IMR-90 (cell line): ENCODE measurements around the gene LPIN1. TPM values are rescaled to one million over a fixed set of nuclear protein-coding genes. Genes with fewer than 3 reads are reported as not detected.

Experiments
- ATAC-seq: fragments of 200-7000 bp; cut with Tn5 transposase; 2 replicates; pipeline ENCODE4 v1.9.1; 2020; ENCODE audit warnings: low read depth, mild to moderate bottlenecking, moderate library complexity
- BruUV-seq: library from RNA; stranded (reverse); fragments of 400-500 nt; replicated peaks from 2 replicates; lab custom pipeline; 2021; lab: Mats Ljungman, UMichigan
- CTCF ChIA-PET: fragments of 300-600 bp; formaldehyde crosslinking; extraction: SDS; loops from one replicate; lab custom pipeline; 2021; ENCODE audit warnings: antibody characterized with exemption; lab: Yijun Ruan, JAX
- POLR2A ChIA-PET: fragments of 300-600 bp; sonication (Branson Sonifier 250); formaldehyde crosslinking; loops from one replicate; lab custom pipeline; 2022; ENCODE audit warnings: antibody characterized with exemption; ENCODE audit not compliant: unreplicated experiment; lab: Charles Lee
- DNase-seq: peaks from one replicate; pipeline ENCODE4 v3.0.0; 2013
- H2AFZ ChIP-seq: replicated peaks from 2 replicates; pipeline ENCODE3; 2013; ENCODE audit warnings: low read length, mild to moderate bottlenecking; ENCODE audit not compliant: poor library complexity
- H2AK5ac ChIP-seq: 2 replicates; pipeline ENCODE4 v1.6.1; 2013; ENCODE audit warnings: low read depth, low read length, inconsistent platforms
- H2AK9ac ChIP-seq: replicated peaks from 2 replicates; pipeline ENCODE3; 2013; ENCODE audit warnings: mild to moderate bottlenecking, low read depth, low read length, moderate library complexity; ENCODE audit not compliant: poor library complexity
- H2BK120ac ChIP-seq: 2 replicates; pipeline ENCODE4 v1.6.1; 2013; ENCODE audit warnings: low read depth, low read length, inconsistent platforms
- H2BK15ac ChIP-seq: 3 replicates; pipeline ENCODE4 v1.6.1; 2013; ENCODE audit warnings: low read depth, low read length, inconsistent platforms
- H2BK20ac ChIP-seq: 2 replicates; pipeline ENCODE4 v1.6.1; 2013; ENCODE audit warnings: low read depth, mild to moderate bottlenecking, inconsistent platforms, low read length, moderate library complexity
- H2BK5ac ChIP-seq: 2 replicates; pipeline ENCODE4 v1.6.1; 2013; ENCODE audit warnings: mild to moderate bottlenecking, low read depth, low read length, inconsistent platforms; ENCODE audit not compliant: poor library complexity, severe bottlenecking
- H3K14ac ChIP-seq: replicated peaks from 2 replicates; pipeline ENCODE4 v1.6.1; 2013; ENCODE audit warnings: low read depth, low read length, inconsistent platforms
- H3K18ac ChIP-seq: 2 replicates; pipeline ENCODE4 v1.6.1; 2013; ENCODE audit warnings: low read depth, low read length, control low read depth
- H3K23ac ChIP-seq: 2 replicates; pipeline ENCODE4 v1.6.1; 2013; ENCODE audit warnings: low read depth, low read length, inconsistent platforms
- H3K27ac ChIP-seq: 2 replicates; pipeline ENCODE4 v1.5.1; 2013; ENCODE audit warnings: mild to moderate bottlenecking, control low read depth, low read length; ENCODE audit not compliant: insufficient read depth
- H3K27me3 ChIP-seq: 2 replicates; pipeline ENCODE4 v1.6.1; 2013; ENCODE audit warnings: low read length; ENCODE audit not compliant: control insufficient read depth, insufficient read depth
- H3K36me3 ChIP-seq: 2 replicates; pipeline ENCODE4 v1.6.1; 2013; ENCODE audit warnings: low read length, mixed read lengths; ENCODE audit not compliant: control insufficient read depth, insufficient read depth
- H3K4ac ChIP-seq: 2 replicates; pipeline ENCODE4 v1.6.1; 2013; ENCODE audit warnings: low read depth, low read length, inconsistent platforms
- H3K4me1 ChIP-seq: 2 replicates; pipeline ENCODE4 v1.6.1; 2013; ENCODE audit warnings: low read length, mixed read lengths; ENCODE audit not compliant: control insufficient read depth, insufficient read depth
- H3K4me2 ChIP-seq: 2 replicates; pipeline ENCODE4 v1.6.1; 2013; ENCODE audit warnings: low read depth, mild to moderate bottlenecking, control low read depth, low read length, moderate library complexity
- H3K4me3 ChIP-seq: 2 replicates; pipeline ENCODE4 v1.5.1; 2013; ENCODE audit warnings: low read depth, mild to moderate bottlenecking, control low read depth, low read length, moderate library complexity; ENCODE audit not compliant: insufficient read depth
- H3K56ac ChIP-seq: 2 replicates; pipeline ENCODE4 v1.6.1; 2013; ENCODE audit warnings: low read length, inconsistent platforms; ENCODE audit not compliant: insufficient read depth; ENCODE audit errors: extremely low read depth
- H3K79me1 ChIP-seq, 2 experiments: 2 replicates each; pipeline ENCODE4 v1.6.1; 2013; ENCODE audit warnings: low read length in 2 of 2, inconsistent platforms in 1 of 2, low read depth in 1 of 2
- H3K9ac ChIP-seq: 2 replicates; pipeline ENCODE4 v1.6.1; 2013; ENCODE audit warnings: low read depth, low read length, control low read depth
- H3K9me1 ChIP-seq: 2 replicates; pipeline ENCODE4 v1.6.1; 2013; ENCODE audit warnings: low read length, inconsistent platforms; ENCODE audit not compliant: insufficient read depth
- H3K9me3 ChIP-seq: 2 replicates; pipeline ENCODE4 v1.6.1; 2013; ENCODE audit warnings: low read length; ENCODE audit not compliant: control insufficient read depth, insufficient read depth
- H4K20me1 ChIP-seq: 2 replicates; pipeline ENCODE4 v1.6.1; 2013; ENCODE audit warnings: low read length, inconsistent platforms; ENCODE audit not compliant: insufficient read depth
- H4K5ac ChIP-seq: 2 replicates; pipeline ENCODE4 v1.6.1; 2013; ENCODE audit warnings: mild to moderate bottlenecking, low read depth, low read length, control low read depth
- H4K8ac ChIP-seq, 2 experiments: 2 replicates each; pipeline ENCODE4 v1.6.1; 2013; ENCODE audit warnings: low read depth in 2 of 2, low read length in 2 of 2, control low read depth in 1 of 2, inconsistent platforms in 1 of 2
- H4K91ac ChIP-seq: 2 replicates; pipeline ENCODE4 v1.6.1; 2013; ENCODE audit warnings: low read depth, low read length, inconsistent platforms; ENCODE audit not compliant: insufficient read depth
- CEBPB ChIP-seq: IDR thresholded peaks from 2 replicates; pipeline ENCODE4 v1.6.1; 2012; ENCODE audit warnings: low read depth, low read length, improper control_type of control experiment
- CHD1 ChIP-seq: IDR thresholded peaks from 2 replicates; pipeline ENCODE4 v1.6.1; 2012; ENCODE audit warnings: low read depth, low read length, improper control_type of control experiment
- MAFK ChIP-seq: IDR thresholded peaks from 2 replicates; pipeline ENCODE4 v1.6.1; 2012; ENCODE audit warnings: low read depth, low read length, improper control_type of control experiment
- MAZ ChIP-seq: IDR thresholded peaks from 2 replicates; pipeline ENCODE4 v1.6.1; 2012; ENCODE audit warnings: low read depth, mild to moderate bottlenecking, low read length, improper control_type of control experiment, moderate library complexity, borderline replicate concordance
- MXI1 ChIP-seq: IDR thresholded peaks from 2 replicates; pipeline ENCODE4 v1.6.1; 2012; ENCODE audit warnings: low read depth, mild to moderate bottlenecking, low read length, moderate library complexity, borderline replicate concordance
- NFE2L2 ChIP-seq: fragments of 150-350 bp; IDR thresholded peaks from 2 replicates; pipeline ENCODE4 v1.6.1; 2016; ENCODE audit warnings: low read depth, mild to moderate bottlenecking, low read length
- POLR2A ChIP-seq: IDR thresholded peaks from 2 replicates; pipeline ENCODE4 v1.6.1; 2012; ENCODE audit warnings: mild to moderate bottlenecking, low read depth, low read length
- RAD21 ChIP-seq: IDR thresholded peaks from 2 replicates; pipeline ENCODE4 v1.6.1; 2012; ENCODE audit warnings: low read length, improper control_type of control experiment
- RFX5 ChIP-seq: IDR thresholded peaks from 2 replicates; pipeline ENCODE4 v1.8.0; 2012; ENCODE audit warnings: low read depth, mild to moderate bottlenecking, low read length, moderate library complexity
- WGBS, 2 experiments: methylation state at CpG; one replicate each; pipeline versions ENCODE4 v1.1.5 to v1.1.7; 2013; ENCODE audit warnings: missing lambda C conversion rate in 2 of 2; ENCODE audit not compliant: insufficient read length in 1 of 2; ENCODE audit errors: extremely low coverage in 2 of 2; 5-methylcytosine and 5-hydroxymethylcytosine counted together
- dilution Hi-C: fragments of 300-500 bp; cut with HindIII; formaldehyde crosslinking; loops from one replicate; pipeline ENCODE4 v1.14.3; 2018; ENCODE audit warnings: low sequenced_read_pairs; ENCODE audit not compliant: unreplicated experiment
- in situ Hi-C: fragments of 300-500 bp; cut with MboI; formaldehyde crosslinking; loops from 3 replicates; pipeline ENCODE4 v1.14.3; 2019; ENCODE audit warnings: low sequenced_read_pairs, inconsistent platforms, mixed read lengths
- intact Hi-C: fragments of 100-400 bp; cut with micrococcal nuclease; formaldehyde crosslinking; loops from 2 replicates; pipeline ENCODE4 v1.10.0; 2022
- polyA plus RNA-seq, 3 experiments: library from polyadenylated mRNA; depleted of rRNA; stranded (reverse); fragments of >200 nt; gene quantifications; 2 replicates each; pipeline ENCODE4 v1.2.3, GENCODE V29; 2012; ENCODE audit warnings: low replicate concordance in 1 of 3
- total RNA-seq: library from RNA; depleted of rRNA; stranded (reverse); fragments of >200 nt; gene quantifications from 2 replicates; pipeline ENCODE4 v1.2.3, GENCODE V29; 2012
- TF ChIP-seq, protein P1 (sequence below): conservative IDR thresholded peaks from 2 replicates; pipeline ENCODE4 v1.5.1; 2012; ENCODE audit warnings: mild to moderate bottlenecking, low read depth, low read length, improper control_type of control experiment
- TF ChIP-seq, protein P2 (sequence below): fragments of 150-350 bp; IDR thresholded peaks from 2 replicates; pipeline ENCODE4 v1.6.1; 2016; ENCODE audit warnings: low read depth, mild to moderate bottlenecking, low read length, moderate library complexity, borderline replicate concordance
- TF ChIP-seq, protein P3 (sequence below): fragments of 150-350 bp; IDR thresholded peaks from 2 replicates; pipeline ENCODE4 v1.6.1; 2017; ENCODE audit warnings: mild to moderate bottlenecking, antibody characterized with exemption, low read length, low read depth

The LPIN1 gene
- total and polyA plus RNA-seq, 2 of the 4 experiments (the other 2 are of a cell fraction): 21.3 to 25.1 TPM

DNA sequence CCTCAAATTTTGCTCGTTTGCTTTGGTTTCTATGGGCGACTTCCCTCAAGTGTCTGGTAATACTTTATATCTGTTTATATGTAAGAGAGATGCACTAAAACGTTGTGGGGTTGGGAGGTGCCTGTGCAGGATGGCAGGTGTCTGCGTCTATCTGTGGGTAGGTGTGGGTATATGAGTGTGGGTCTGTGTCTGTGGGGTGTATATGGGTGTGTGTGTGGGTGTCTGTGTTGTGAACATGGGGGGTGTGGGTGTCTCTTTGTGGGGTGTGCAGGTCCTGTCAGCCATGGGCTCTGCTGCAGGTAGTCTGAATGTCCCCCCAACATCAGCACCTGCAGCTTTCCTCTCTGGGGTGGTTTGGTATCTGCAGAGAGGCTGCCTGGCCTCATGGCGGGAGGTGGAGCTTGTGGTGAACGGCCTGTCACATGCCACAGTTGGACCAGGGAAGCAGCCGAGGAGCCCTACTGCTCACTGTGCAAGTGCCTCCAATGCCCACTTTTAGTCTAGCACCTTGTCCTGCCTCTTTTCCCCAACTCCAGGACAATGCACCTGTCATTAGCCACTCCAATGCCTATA is 90.3 kb downstream of the LPIN1 start:
- Histone ChIP-seq H3K79me1 (no peaks in the 10 kb centered on the region), H3K9me3 (peaks cover 6% of the 10 kb centered on the region; the same call in 1 of the 2 replicates), H2BK15ac (no peak overlapping the region), H4K20me1 (no peaks in the 10 kb centered on the region), H4K91ac (no peak overlapping the region), H3K4me1 (peaks cover 7% of the 10 kb centered on the region), H2AK5ac (no peak overlapping the region), H3K4me2 (no peak overlapping the region), H3K27me3 (no peaks in the 10 kb centered on the region), H2AFZ (no peak overlapping the region), H3K9ac (no peak overlapping the region), H2BK20ac (no peak overlapping the region), H3K14ac (no peak overlapping the region), H3K4ac (no peak overlapping the region), H3K27ac (no peak overlapping the region), H3K18ac (no peak overlapping the region), H3K36me3 (no peaks in the 10 kb centered on the region), H4K5ac (no peak overlapping the region), H2BK120ac (no peak overlapping the region), H3K4me3 (no peak overlapping the region), H4K8ac (no peak overlapping the region), H2BK5ac (no peak overlapping the region), H3K56ac (no peak overlapping the region), H3K9me1 (peaks cover 6% of the 10 kb centered on the region; the same call in 1 of the 2 replicates), H2AK9ac (no peak overlapping the region), H3K23ac (no peak overlapping the region)
- ChIA-PET POLR2A (no interaction called here), CTCF (no interaction called here)
- dilution Hi-C loops: no loop called here
- no TSS peak for BruUV-seq
- TF ChIP-seq MXI1: no peak
- TF ChIP-seq, protein P1, sequence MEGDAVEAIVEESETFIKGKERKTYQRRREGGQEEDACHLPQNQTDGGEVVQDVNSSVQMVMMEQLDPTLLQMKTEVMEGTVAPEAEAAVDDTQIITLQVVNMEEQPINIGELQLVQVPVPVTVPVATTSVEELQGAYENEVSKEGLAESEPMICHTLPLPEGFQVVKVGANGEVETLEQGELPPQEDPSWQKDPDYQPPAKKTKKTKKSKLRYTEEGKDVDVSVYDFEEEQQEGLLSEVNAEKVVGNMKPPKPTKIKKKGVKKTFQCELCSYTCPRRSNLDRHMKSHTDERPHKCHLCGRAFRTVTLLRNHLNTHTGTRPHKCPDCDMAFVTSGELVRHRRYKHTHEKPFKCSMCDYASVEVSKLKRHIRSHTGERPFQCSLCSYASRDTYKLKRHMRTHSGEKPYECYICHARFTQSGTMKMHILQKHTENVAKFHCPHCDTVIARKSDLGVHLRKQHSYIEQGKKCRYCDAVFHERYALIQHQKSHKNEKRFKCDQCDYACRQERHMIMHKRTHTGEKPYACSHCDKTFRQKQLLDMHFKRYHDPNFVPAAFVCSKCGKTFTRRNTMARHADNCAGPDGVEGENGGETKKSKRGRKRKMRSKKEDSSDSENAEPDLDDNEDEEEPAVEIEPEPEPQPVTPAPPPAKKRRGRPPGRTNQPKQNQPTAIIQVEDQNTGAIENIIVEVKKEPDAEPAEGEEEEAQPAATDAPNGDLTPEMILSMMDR: no peak
- no peak for TF ChIP-seq NFE2L2
- TF ChIP-seq POLR2A: no peak
- TF ChIP-seq MAZ: no peak
- TF ChIP-seq MAFK: no peak
- no peak for TF ChIP-seq RAD21
- TF ChIP-seq, protein P2, sequence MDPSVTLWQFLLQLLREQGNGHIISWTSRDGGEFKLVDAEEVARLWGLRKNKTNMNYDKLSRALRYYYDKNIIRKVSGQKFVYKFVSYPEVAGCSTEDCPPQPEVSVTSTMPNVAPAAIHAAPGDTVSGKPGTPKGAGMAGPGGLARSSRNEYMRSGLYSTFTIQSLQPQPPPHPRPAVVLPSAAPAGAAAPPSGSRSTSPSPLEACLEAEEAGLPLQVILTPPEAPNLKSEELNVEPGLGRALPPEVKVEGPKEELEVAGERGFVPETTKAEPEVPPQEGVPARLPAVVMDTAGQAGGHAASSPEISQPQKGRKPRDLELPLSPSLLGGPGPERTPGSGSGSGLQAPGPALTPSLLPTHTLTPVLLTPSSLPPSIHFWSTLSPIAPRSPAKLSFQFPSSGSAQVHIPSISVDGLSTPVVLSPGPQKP: no peak
- TF ChIP-seq RFX5: no peak
- TF ChIP-seq, protein P3, sequence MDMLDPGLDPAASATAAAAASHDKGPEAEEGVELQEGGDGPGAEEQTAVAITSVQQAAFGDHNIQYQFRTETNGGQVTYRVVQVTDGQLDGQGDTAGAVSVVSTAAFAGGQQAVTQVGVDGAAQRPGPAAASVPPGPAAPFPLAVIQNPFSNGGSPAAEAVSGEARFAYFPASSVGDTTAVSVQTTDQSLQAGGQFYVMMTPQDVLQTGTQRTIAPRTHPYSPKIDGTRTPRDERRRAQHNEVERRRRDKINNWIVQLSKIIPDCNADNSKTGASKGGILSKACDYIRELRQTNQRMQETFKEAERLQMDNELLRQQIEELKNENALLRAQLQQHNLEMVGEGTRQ: no peak
- no peak for TF ChIP-seq CHD1
- no peak for TF ChIP-seq CEBPB
- intact Hi-C loops: no loop called here
- no peak for ATAC-seq
- in situ Hi-C loops: loop anchor here (10.0 kb wide), 3 partner anchors 698 to 1168 kb away; no protein-coding TSS in a partner anchor
- 83% methylated on average over 1 of the region's 7 CpGs; no CpG with 5 or more reads in 1 of the 2 experiments for WGBS, 2 experiments
- DNase-seq: no peak
